ENCODE measurements around the gene NFKB1.
"Not testable (repeated sequence)": the region's sequence is repeated elsewhere in the genome, so short reads cannot be mapped to it uniquely, and the experiment has no call there.

NFKB1 gene

DNA sequence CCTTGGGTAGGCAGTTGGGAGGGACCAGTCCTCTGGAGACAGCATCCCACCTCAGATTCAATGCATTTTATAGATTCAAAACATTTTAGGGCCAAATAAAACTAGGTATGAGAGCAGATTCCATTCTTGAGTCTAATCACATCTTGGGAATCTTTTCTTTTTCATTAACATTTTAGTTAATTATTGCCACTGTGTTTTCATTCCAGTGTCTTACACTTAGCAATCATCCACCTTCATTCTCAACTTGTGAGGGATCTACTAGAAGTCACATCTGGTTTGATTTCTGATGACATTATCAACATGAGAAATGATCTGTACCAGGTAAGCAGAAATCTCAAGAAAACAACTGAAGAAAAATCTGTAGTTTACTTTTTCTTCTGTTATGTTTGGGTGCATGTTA, 99.5 kb downstream of the NFKB1 start:
- FAIRE-seq: no peak

DNA sequence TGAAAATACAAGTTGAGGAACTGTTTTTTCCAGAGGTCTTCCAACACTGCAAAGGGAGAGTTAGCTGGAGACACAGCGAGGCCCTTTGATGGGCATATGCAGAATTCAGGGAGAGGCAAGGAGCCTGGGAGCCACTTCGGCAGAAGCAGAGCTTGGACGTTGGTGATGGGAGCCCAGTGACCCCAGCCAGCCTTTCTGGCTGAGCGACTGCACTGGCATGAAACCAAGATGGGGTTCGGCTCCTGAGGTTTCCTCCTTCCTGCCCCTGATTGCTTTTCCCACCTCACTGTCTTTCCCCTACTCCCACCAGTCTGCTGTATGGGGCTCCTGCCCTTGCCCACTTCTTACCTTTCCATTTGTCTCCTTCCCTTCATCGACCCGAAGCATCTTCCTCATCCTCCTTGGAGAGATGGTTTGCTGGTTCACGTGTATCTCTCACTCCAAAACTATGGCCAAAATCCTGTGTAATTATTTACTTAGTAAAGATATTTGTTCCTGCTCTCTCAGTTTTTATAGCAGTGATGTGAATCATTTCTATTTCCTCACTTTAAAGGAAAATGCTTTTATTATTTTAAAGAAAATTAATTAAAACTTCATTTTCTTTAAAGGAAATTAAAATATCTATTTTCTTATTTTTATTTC, 100.5 kb downstream of the NFKB1 start:
- no peak for FAIRE-seq

DNA sequence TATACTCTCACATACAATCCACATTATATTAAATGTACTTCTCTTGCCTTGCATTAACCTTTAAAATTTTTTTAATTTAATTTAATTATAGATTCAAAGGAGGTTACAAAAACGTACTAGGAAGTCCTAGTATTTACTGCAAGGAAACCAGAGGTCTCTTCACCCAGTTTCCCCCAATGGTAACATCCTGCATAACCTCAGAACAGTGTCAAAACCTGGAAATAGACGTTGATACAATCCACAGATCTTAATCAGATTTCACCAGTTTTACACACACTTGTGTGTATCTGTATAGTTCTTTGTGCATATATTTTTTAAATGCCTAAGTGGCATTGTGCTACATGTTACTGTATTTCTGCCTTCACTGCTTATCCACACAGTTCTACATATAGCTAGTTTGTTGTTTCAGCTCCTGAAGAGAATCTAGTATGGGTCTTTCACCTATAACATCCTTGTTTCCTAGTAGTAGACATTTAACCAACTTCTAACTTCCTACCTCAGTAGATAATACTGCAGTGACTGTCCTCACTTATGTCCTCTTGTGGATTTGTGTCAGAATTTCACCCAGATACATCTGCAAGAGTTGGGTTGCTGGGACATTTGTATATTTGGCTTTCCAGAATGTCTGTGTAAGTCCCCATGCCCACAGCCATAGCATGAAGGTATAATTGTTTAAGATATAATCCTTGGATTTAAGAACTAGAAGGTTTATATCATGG, 103.2 kb downstream of the NFKB1 start:
- no peak for FAIRE-seq

DNA sequence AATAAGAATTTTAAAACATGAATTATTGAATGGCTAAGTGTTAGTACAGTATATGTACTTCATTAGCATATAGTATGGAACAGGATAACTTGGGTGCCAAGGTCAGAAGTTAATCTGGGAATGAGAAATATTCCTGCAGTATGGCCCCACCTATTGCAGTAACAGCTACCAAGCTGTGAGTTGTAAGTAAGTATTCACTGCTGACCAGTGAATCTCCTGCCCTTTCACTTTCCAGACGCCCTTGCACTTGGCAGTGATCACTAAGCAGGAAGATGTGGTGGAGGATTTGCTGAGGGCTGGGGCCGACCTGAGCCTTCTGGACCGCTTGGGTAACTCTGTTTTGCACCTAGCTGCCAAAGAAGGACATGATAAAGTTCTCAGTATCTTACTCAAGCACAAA, 105.1 kb downstream of the NFKB1 start:
- FAIRE-seq: no peak

DNA sequence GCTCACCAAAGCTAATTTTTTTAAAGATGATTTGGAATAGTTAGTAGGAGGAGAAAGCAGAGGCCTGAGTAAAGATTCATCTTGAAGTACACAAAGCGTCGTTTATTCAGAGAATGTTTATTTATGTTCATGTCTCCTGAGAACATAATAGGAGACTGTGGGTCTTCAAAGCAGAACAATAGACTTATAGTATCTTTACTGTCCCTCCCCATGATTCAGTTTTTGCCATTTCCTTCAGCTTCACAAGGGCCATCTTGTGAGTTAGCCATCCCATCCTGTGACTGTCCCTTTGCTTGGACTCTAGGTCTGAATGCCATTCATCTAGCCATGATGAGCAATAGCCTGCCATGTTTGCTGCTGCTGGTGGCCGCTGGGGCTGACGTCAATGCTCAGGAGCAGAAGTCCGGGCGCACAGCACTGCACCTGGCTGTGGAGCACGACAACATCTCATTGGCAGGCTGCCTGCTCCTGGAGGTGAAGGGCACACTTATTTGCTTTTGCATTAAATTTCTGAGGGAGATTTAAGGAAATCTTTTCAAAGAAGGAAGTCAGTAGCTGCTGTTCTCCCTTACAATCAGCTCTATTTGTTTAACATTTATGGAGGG, 105.8 kb downstream of the NFKB1 start:
- FAIRE-seq: no peak

DNA sequence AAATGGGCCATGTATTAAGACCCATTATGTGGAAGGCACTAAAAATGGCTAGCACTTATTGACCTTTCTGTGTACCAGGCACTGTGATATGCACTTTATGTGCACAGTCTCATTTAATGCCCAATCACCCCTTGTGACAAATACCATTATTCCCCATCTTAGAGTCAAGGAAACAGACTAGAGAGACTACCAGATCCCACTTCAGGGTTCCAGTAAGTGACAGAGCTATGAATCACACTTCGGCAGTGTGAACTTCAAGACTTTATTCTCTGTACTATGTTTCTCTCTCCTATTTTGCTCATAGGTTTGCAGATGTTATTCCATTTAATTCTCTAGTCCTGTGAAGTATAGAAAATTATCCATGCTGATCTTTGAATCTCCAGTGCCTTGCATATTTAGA, 107.0 kb downstream of the NFKB1 start:
- FAIRE-seq: no peak

DNA sequence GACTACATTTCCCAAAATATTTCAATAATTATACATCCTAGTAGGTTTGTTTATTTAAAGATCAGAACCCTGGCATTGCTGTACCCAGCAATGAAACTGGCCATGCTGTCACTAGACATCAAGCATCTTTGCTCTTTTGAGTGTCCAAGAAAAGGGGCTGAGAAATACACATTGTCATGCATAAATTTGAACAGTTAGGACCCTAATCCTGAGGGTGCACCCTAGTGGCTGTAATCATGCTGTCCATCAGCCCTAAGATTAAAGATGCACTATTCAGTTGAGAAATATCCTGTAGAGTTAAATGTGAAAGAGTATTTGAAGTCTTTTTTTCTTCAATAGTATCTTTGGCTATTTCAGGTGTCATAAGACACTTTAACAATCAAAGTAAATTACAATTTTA, 108.8 kb downstream of the NFKB1 start:
- FAIRE-seq: no peak

DNA sequence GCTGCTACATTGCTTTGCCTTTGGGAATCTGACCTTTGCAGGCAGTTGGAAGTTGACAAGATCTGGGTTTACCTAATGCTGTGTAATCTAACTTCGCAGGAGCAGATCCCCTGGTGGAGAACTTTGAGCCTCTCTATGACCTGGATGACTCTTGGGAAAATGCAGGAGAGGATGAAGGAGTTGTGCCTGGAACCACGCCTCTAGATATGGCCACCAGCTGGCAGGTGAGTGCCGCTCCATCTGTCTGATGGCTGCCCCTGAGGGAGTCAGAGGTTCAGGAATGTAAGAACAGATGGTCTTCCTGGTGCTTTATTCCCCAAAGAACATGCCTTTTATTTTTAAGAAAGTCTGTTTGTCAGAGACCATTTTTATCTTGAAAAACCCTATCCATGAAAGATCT, 109.3 kb downstream of the NFKB1 start:
- no peak for FAIRE-seq

DNA sequence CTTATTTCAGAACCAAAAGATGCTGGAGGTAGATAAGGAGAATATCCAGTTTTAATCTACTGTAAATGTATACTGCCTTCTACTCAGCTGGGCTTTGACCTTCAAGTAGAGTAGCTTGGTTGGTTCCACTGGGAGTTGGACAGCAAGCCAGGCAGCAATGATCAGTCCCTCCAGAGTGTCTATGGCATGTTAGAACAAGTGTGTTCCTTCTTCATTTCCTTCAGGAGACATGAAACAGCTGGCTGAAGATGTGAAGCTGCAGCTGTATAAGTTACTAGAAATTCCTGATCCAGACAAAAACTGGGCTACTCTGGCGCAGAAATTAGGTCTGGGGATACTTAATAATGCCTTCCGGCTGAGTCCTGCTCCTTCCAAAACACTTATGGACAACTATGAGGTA, 111.1 kb downstream of the NFKB1 start:
- FAIRE-seq: no peak

DNA sequence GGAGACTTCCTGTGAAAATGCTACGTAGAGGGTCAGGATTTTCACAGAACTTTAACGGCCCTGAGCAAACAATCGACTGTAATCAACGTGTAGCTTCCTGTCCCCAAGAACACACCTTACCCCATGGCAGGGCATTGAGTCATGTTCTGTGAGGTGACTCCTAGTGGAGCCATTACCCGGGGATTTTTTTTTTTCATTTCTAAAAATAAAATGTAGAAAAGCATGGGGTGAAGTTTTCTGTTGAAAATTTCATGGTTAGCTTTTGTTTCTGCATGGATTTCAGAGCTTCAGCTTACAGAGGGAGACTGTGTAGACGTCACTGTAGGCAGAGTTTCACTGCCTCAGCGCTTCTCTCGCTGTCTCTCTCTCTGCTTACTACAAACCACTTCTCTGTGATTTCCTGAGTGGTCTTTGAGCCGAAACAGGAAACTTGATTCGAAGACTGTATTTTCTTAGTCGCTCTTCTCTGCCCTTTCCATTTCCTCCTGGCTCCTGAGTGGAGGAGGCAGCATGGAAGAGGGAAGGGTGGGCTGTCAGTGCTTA, 111.7 kb downstream of the NFKB1 start:
- no peak for FAIRE-seq

DNA sequence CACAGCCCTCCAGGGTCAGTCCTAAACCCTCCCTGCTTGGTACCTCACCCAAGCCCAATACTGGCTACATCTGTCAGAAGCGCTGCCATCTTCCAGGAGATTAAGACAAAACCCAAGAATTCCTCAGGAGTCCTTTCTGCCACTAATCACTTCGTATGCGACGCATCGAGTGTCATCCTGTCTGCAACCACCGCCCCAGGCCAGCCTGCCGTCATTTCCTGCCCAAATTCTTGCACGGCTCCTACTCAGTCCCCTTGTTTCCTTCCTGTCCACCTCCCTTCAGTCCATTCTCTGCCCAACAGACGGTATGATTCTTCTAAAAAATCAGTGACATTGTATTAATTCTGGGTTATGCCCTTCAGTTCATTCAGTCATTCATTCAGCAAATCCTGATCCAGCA, 113.6 kb downstream of the NFKB1 start:
- FAIRE-seq: no peak

DNA sequence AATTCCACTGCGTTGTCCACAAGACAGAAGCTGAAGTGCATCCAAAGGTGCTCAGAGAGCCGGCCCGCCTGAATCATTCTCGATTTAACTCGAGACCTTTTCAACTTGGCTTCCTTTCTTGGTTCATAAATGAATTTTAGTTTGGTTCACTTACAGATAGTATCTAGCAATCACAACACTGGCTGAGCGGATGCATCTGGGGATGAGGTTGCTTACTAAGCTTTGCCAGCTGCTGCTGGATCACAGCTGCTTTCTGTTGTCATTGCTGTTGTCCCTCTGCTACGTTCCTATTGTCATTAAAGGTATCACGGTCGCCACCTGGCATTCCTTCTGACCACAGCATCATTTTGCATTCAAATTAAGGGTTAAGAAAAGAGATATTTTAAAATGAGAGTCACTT, 115.5 kb downstream of the NFKB1 start:
- no peak for FAIRE-seq

DNA sequence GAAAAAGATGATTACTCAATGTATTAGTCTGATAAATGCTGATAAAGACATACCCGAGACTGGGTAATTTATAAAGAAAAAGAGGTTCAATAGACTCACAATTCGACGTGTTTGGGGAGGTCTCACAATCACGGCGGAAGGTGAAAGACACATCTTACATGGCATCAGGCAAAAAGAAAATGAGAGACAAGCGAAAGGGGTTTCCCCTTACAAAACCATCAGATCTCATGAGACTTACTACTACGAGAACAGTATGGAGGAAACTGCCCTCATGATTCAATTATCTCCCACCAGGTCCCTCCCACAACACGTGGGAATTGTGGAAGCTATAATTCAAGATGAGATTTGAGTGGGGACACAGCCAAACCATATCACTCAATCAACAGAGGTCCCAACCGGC, 117.9 kb downstream of the NFKB1 start:
- FAIRE-seq: not testable (repeated sequence)

DNA sequence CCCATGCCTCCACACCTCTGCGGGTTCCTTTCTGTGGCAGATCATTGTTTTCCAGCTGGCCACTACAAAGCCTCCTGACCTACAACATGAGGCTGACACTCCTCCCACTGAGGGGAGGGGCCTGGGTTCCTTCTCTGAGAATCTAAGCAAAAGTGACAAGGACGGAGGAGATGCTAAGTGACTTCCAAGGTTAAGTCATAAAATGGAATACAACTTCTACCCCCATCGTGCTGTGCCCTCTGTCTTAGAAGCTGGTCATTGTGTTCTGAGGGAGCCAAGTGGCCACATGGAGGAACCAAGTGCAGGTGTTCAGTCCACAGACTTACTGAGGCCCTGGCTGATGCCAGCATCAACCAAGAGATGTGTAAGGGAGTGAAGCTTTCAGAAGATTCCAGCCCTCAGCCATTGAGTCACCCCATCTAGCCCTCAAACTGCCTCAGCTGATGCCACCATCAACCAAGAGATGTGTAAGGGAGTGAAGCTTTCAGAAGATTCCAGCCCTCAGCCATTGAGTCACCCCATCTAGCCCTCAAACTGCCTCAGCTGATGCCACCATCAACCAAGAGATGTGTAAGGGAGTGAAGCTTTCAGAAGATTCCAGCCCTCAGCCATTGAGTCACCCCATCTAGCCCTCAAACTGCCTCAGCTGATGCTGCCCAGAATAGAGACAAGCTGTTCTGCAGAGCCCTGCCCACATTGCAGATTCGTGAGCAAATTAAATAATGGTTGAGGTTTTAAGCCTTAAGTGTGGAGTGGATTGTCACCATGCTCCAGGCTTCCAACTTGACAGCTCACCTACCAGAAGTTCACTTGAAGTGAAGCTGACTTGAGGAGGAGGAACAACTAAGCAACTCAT, 118.8 kb downstream of the NFKB1 start:
- not testable (repeated sequence) for FAIRE-seq

DNA sequence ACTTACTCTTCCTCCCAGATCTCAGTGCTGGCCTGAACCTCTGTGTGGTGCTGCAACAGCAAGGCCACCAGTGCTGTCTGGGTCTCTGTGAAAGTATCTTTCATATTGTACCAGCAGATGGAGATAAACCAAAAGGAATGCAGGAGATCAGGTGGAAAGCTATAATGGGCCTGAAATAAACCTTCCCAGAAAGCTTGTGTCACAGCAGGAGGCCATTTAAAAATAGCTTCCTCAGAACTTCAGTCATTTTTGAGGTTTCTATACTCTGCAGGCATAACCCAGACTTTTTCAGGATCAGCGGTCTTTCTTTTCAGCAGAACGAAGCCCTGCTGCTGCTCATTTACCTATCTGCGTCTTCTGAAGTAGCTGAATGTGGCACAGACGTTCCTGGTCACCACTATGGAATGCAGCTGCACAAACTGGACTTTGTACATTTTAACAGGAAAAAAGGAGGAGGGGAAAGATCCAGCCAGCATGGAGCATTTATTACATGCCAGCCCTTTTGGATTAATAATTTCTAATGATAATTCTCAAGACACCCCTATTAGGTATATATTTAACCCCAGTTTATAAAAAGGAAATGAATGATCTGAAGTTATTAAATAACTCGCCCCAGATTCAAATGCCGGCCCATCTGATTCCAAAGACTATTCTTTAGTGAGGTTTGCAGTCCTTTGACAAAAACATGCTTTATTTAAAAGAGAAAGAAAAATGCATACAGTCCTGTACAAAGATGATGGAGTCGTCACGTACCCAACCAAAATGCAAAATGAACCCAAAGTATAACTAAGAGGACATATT, 119.7 kb downstream of the NFKB1 start:
- FAIRE-seq: no peak

DNA sequence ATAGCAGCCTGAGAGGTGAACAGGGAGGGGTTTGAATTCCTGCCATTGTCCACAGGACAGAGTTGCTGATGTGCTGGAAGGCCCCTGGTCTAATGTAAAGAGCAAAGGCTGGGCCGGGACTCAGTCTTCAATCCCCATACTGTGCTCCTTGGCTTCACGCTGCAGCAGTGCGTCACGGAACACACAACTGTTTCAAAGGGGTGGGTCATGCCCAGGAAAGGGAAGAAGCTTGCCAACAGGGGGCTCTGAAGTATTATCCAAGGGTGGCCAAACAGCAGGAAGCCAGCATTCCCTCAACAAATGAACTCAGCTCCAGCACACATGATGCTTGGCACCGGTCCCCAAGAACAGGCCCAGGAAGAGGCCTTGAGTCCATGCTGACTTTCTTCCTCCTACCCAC, 122.5 kb downstream of the NFKB1 start:
- FAIRE-seq: no peak

DNA sequence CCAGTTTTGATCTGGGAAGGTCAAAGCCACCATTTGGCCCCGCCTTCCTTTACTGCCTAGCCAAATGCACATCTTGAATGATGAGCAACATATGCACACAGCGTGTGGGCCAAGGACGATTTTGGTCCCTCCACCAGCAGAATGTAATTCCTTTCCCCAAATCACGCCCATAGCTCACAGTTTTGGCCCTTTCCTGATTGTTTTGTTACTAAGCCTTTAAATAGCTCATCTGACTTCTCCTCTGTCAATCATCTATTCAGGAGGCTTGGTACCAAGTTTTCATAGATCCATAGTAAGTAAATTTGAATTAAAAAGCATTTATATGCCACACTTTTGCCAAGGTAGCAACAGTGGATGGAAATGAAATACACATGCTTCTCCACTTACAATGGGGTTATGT, 123.3 kb downstream of the NFKB1 start:
- FAIRE-seq: no peak

DNA sequence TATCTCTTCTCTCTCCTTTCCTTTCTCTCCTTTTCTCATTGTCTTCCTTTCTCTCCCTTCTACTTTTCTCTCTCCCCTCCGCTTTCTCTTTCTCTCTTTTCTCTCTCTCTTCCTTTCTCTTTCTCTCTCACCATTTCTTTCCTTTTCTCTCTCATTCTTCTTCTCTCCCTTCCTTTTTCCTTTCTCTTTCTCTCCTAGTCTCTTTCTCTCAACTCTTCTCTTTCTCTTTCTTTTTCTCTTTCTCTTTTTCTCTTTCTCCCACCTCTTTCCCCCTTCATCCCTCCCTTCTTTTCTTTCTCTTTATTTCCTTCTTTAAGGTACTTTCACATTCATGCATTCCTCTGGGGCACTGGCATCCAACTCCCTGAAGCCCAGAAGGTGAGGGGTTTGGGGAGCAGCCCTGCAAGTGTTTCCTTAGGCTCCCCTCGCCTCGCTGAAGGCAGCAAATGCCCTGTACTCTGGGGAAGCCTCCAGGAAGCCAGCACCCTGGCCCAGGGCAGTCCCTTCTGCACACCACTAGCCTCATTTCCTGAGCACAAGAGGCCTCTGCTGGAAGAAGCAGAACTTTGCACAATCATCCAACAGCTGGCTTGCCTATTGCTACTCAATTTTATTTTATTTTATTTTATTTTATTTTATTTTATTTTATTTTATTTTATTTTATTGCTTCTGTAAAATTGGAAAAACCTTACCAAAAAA, 124.2 kb downstream of the NFKB1 start:
- FAIRE-seq: no peak

DNA sequence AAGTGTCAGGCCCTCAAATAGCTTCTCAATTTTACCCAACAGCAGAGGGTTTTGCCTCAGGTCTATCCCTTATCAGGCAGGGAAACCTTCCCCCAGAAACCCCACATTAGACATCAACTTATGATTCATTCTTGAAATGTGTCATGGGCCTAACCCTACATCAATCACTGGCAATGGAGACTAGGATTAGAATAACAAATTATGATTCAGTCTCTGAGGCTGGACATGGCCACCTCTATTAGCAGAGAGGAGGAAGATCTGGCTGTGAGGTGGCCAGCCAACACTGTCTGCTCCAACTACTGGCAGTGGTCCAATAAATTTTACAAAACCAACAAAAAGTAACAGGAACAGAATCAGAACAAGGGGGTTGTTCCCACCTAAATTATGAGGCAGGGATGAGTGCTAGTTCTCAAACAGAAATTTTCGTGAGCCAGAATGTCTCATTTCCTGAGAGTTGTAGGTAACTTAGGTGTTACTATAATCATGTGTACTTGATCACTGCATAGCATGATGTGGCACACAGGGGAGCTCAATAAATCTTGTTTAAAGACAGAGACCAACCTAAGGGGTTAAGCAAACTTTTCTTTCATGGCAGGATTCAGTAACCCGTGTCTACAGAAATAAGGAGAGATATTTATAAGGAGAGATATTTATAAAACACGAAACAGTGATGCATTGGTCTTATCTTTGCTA, 126.8 kb downstream of the NFKB1 start:
- FAIRE-seq: no peak

DNA sequence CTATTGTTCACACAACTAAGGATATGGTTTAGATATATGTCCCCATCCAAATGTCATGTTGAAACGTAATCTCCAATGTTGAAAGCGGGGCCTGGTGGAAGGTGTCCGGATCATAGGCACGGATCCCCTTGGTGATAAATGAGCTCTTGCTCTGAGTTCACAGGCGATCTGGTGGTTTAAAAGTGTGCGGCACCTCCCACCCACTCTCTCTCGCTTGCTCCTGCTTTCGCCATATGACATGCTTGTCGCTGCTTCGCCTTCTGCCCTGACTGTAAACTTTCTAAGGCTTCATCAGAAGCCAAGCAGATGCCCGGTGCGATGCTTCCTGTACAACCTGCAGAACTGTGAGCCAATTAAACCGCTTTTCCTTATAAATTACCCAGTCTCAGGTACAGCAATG, 128.5 kb downstream of the NFKB1 start:
- no peak for FAIRE-seq

DNA sequence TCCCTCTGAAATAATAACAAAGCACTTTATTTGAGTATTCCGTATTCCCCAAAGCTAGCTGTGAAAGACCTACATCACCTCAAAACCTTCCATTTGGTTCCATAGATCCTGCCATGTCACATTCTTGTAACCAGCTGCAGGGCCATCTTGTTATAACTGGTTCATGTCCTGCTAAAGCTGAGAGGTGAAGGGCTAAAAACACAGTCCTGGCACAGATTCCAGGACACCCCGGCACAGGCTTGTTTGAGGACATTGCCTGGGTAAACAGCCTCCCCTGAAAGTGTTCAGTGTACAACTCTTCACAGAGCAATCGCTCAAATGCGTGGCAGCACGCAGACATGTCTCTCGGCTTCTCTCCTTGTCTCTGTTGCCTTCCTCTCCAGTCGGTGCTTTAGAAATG, 130.5 kb downstream of the NFKB1 start:
- FAIRE-seq: no peak

Data from TTC549 (cell line).